ENCODE measurements around the gene PGM3.

Gene PGM3

GRCh38 chr6:83188501-83188900 lies 4.6 kb downstream of the PGM3 start:
- intact Hi-C loops (cut with DNase I): no loop called here
- no peak for DNase-seq

DNA sequence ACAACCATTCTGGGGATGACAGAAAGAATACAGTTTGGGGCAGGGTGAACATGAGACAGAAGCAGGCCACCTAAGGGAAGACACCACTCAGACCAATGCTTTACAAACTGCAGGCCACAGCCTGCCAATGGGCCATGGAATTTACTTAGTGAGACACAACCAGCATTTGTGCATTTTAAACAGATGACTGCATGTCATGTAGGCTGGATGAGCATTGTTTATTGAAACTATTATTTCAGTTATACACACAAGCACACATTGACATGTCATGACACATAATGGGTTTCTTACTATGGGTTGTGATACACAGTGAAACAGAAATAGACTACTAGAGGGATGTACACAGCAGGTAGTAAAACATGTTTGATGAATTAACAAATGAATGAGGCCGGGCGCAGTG lies 8.0 kb downstream of the PGM3 start:
- DNase-seq: no peak
- intact Hi-C loops (cut with DNase I): no loop called here

- intact Hi-C loops (cut with DNase I): no loop called here
- no peak for DNase-seq
Observed at GRCh38 chr6:83183082-83183828, 9.8 kb downstream of the PGM3 start.

DNA sequence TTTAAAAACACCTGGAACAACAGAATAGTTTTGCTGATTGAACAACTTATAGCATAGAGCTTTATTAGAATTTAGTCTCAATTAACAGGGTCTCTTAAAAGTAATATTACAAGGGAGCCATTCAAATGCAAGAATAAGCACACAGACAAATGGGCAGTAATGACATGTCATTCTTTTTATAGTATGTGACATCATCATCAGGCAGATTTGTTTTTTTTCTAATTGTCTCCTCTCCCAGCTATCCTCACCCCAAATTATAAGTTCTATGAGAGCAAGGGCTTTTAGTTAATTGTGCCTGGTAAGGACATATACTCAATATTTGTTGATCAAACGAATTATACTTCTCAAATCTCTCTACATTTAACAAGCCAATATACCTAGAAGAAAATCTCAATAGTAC lies 11.0 kb downstream of the PGM3 start:
- no peak for DNase-seq
- intact Hi-C loops (cut with DNase I): no loop called here

DNA sequence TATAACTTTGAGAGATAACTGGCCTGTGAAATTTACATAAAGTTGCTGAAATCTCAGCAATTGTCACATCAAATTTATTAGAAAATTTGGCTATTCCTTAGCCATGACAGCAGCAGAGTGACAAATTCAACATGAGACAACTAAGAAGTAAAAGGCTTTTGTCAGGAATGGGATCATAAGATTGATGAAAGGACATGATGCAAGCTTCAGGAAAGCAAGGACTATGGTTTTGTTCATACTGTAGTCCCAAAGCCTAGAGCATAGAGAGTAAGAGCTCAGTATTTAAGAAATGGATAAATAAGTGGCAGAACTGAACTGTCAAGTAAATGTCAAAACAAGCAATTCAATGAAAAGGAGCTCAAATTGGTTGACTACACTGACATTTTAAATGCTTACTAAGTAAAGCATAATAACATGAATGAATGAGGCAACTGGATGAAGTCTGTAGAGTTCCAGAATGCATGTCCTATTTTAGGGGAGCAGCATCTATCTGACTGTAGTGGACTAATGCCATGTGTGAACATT lies 12.6 kb downstream of the PGM3 start:
- intact Hi-C loops (cut with DNase I): no loop called here
- no peak for DNase-seq

- intact Hi-C loops (cut with DNase I): no loop called here
- DNase-seq: no peak
Observed at GRCh38 chr6:83176246-83176645, 16.8 kb downstream of the PGM3 start.

GRCh38 chr6:83169511-83169910 lies 23.6 kb downstream of the PGM3 start:
- no peak for DNase-seq
- intact Hi-C loops (cut with DNase I): no loop called here

DNA sequence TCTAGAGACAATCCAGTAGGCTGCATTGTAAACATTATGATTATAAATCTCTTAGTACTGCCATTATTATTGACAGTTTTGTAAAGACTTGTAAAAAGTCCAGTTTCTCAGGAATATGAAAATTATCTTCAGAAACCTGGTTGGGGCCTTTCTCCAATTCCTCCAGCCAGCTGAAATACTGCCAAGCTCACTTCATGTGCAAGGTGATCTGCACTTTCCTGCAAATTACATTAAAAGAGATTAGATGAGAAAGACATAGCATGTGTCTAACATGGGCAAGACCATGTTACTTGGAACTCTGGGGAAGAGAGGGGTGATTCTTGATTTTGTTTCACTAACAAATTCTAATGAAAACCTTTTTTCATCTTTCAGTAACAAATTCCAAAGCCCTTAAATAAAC lies 24.0 kb downstream of the PGM3 start:
- DNase-seq: no peak
- intact Hi-C loops (cut with DNase I): no loop called here

- DNase-seq: no peak
- intact Hi-C loops (cut with DNase I): no loop called here
Observed at GRCh38 chr6:83168556-83168955, 24.5 kb downstream of the PGM3 start.

GRCh38 chr6:83167726-83168278 lies 25.3 kb downstream of the PGM3 start:
- intact Hi-C loops (cut with DNase I): no loop called here
- DNase-seq: no peak

GRCh38 chr6:83160167-83160566 lies 32.9 kb downstream of the PGM3 start:
- intact Hi-C loops (cut with DNase I): no loop called here
- DNase-seq: no peak

DNA sequence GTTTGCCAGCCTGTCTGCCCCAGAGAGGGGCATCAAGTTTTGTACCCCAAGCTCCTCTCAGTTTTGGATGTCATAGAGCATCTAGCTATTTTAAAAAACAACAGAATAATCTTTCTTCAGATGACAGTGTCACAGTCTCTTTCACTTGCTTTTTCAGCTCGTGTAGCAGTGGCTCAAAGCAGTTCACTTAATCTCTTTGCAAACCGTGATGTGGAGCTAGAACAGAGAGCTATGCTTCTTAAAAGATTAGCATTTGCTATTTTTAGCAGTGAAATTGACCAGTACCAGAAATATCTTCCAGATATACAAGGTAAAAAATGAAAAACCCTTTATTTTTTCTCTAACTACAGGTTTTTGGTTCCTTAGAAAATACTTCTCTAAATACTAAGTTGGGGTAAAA lies 37.3 kb downstream of the PGM3 start:
- DNase-seq: no peak
- intact Hi-C loops (cut with DNase I): no loop called here

DNA sequence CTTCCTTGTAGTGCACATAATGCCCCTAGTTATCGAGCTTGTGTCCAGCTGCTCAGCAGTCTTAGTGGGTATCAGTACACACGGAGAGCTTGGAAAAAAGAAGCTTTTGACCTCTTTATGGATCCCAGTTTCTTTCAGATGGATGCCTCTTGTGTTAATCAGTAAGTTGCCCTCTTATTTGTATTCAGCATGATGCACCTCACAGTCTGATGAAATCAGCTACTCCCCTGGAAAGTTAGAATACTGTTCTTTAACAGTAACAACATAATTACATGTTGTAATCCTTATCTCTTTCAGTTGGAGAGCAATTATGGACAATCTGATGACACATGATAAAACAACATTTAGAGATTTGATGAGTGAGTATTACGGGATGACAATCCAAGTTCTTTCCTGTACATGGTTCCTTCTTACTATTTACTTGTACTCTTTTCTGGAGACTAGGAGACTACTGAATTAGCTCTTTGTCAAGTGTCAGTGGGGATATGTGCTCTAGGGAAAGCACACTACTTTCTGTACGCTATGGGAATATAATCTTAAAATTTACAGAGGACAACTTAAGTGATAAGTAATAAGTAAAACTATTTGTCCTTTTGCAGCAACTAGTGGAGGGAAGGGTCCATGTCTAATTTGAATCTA lies 39.1 kb downstream of the PGM3 start:
- intact Hi-C loops (cut with DNase I): no loop called here
- DNase-seq: no peak

GRCh38 chr6:83152913-83153312 lies 40.2 kb downstream of the PGM3 start:
- no peak for DNase-seq
- intact Hi-C loops (cut with DNase I): no loop called here

DNA sequence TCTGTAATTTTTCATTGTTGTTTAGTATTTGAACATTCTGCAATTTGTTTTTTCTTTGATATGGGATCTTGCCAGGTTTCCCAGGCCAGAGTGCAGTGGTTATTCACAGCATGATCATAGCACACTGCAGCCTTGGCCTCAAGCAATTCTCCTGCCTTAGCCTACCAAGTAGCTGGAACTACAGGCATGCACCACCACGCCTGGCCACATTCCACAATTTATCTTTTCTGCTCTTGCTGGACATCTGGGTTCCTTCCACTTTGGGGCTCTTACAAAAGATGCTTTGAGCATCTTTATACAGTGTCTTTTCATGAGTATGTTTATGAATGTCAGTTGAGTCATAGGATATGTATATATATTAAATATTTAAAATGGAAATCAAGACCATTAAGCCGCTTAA lies 42.0 kb downstream of the PGM3 start:
- no peak for DNase-seq
- intact Hi-C loops (cut with DNase I): no loop called here

DNA sequence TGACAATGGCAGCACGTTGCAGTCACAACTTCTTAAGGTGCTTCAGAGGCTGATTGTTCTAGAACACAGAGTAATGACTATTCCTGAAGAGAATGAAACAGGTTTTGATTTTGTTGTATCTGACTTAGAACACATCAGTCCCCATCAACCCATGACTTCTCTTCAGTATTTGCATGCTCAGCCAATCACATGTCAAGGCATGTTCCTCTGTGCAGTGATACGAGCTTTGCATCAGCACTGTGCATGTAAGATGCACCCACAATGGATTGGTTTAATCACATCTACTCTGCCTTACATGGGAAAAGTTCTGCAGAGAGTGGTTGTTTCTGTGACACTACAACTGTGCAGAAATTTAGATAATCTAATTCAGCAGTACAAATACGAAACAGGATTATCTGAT lies 54.3 kb downstream of the PGM3 start:
- intact Hi-C loops (cut with DNase I): no loop called here
- DNase-seq: no peak

DNA sequence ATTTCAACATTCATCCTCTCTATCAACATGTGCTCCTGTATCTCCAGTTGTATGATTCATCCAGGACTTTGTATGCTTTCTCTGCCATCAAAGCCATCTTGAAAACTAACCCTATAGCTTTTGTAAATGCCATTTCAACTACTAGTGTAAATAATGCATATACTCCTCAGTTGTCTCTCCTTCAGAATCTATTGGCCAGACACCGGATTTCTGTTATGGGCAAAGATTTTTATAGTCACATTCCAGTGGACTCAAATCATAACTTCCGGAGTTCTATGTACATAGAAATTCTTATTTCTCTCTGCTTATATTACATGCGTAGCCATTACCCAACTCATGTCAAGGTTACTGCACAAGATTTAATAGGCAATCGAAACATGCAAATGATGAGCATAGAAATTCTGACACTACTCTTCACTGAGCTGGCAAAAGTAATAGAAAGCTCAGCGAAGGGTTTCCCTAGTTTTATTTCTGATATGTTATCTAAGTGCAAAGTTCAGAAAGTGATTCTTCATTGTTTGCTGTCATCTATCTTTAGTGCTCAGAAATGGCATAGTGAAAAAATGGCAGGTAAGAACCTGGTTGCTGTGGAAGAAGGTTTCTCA lies 54.8 kb downstream of the PGM3 start:
- no peak for DNase-seq
- intact Hi-C loops (cut with DNase I): no loop called here

GRCh38 chr6:83132121-83132520 lies 60.9 kb downstream of the PGM3 start:
- no peak for DNase-seq
- intact Hi-C loops (cut with DNase I): no loop called here

GRCh38 chr6:83127976-83128375 lies 65.1 kb downstream of the PGM3 start:
- DNase-seq: no peak
- intact Hi-C loops (cut with DNase I): no loop called here

DNA sequence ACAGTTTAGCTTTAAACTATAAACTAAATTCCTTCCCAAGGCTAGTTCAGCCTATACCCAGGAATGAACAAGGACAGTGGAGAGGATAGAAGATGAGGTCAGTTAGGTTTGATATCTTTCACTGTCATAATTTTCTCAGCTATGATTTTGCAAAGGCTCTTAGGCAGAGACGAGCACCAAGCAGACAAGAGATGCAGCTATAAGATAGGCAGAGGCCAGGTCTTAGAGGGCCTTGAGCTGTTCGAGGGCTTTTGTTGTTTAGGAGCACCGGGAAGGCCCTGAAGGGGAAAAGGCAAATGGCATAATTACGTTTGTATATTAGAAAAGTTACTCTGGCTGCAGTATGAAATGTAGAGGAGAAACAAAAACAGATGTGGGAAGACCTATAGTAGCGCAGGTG lies 65.8 kb downstream of the PGM3 start:
- no peak for DNase-seq
- intact Hi-C loops (cut with DNase I): no loop called here

DNA sequence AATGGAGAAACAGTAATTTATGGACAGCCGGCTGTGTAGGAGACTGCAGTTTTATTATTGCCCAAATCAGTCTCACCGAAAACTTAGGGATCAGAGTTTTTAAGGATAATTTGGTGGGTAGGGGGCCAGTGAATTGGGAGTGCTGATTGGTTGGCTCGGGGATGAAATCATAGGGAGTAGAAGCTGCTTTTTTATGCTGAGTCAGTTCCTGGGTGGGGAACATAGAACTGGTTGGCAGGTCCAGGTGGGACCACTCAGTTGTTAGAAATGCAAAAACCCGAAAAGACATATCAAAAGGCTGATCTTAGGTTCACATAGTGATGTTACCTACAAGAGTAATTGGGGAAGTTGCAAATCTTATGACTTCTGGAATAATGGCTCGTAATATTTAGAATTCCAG lies 66.3 kb downstream of the PGM3 start:
- no peak for DNase-seq
- intact Hi-C loops (cut with DNase I): no loop called here

- intact Hi-C loops (cut with DNase I): no loop called here
- no peak for DNase-seq
Observed at GRCh38 chr6:83126223-83126622, 66.8 kb downstream of the PGM3 start.

All from posterior cingulate gyrus (tissue), 11 donors.